Skeletal muscle tissue (tissue), 4 donors: Measurements from ENCODE around the gene HLA-DRB1. TPM values are rescaled to one million over a fixed set of nuclear protein-coding genes. Genes with fewer than 3 reads are reported as not detected.

Source experiments
- H3K27ac ChIP-seq: one replicate; pipeline ENCODE4 v1.7.0; 2013; ENCODE audit warnings: mild to moderate bottlenecking, low read depth, low read length, inconsistent platforms
- H3K27me3 ChIP-seq, 3 donors: one replicate each; pipeline ENCODE4 v1.7.0; 2013; ENCODE audit warnings: low read length in 3 of 3; ENCODE audit not compliant: control insufficient read depth in 3 of 3, insufficient read depth in 3 of 3
- H3K36me3 ChIP-seq, 3 donors: one replicate each; pipeline ENCODE4 v1.7.0; 2013; ENCODE audit warnings: low read length in 3 of 3; ENCODE audit not compliant: control insufficient read depth in 3 of 3, insufficient read depth in 3 of 3
- H3K4me1 ChIP-seq, 3 donors: one replicate each; pipeline ENCODE4 v1.7.0; 2013; ENCODE audit warnings: low read length in 3 of 3, mild to moderate bottlenecking in 3 of 3; ENCODE audit not compliant: control insufficient read depth in 3 of 3, insufficient read depth in 3 of 3
- H3K4me3 ChIP-seq, 3 donors: one replicate each; pipeline ENCODE4 v1.7.0; 2013; ENCODE audit warnings: low read length in 3 of 3
- H3K9ac ChIP-seq, 3 donors: one replicate each; pipeline ENCODE4 v1.7.0; 2013; ENCODE audit warnings: low read length in 3 of 3, mild to moderate bottlenecking in 3 of 3, moderate library complexity in 2 of 3, low read depth in 1 of 3
- H3K9me3 ChIP-seq, 3 donors: one replicate each; pipeline ENCODE4 v1.7.0; 2013; ENCODE audit warnings: low read length in 3 of 3; ENCODE audit not compliant: control insufficient read depth in 3 of 3
- total RNA-seq: library from RNA; depleted of rRNA; stranded (reverse); fragments of >200 nt; gene quantifications from one replicate; pipeline ENCODE4 v1.2.3, GENCODE V29; 2014
- donor health status: Osteomylitis.

Gene HLA-DRB1
- total RNA-seq, 1 donor from 2014 or later: 28.7 TPM

DNA sequence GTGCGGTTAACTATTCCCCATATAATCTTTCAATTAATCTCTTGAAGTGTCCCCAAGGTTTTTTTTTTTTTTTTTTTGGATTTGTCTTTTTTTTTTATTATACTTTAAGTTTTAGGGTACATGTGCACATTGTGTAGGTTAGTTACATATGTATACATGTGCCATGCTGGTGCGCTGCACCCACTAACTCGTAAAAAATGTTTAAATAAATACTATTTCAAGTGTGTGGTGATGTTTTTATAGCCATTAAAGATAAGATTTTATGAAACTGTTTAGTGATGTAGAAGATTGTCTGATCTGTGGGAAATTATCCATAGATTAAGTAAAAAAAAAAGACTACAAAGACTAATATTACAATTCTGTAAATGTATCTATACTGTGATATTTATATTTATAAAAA lies 34.9 kb upstream of the HLA-DRB1 start:
- no peaks in the 10 kb centered on the region for H3K4me1 ChIP-seq
- H3K36me3 ChIP-seq: no peaks in the 10 kb centered on the region

DNA sequence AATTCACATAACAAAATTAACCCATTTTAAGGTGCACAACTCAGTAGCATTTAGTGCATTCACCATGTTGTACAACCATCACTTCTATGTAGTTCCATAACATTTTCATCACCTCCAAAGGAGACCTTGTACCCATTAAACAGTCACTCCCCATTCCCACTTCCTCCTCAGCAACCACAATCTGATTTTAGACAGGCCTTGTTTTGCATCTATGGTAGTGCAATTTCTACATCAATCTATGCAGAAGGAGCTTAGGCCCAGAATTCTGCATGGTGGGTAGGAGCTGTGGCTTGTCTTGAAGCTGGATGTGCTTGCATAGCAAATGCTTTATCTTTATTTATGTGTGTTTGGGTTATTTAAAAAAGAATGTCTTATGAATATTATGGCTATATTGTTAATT lies 34.0 kb upstream of the HLA-DRB1 start:
- H3K4me1 ChIP-seq: no peaks in the 10 kb centered on the region
- H3K36me3 ChIP-seq: no peaks in the 10 kb centered on the region
- H3K27ac ChIP-seq: no peak overlapping the region

More for the DNA sequence above, 34.9 kb upstream of the HLA-DRB1 start:
- Histone ChIP-seq H3K27ac (no peak overlapping the region), H3K4me3 (no peak overlapping the region), H3K9me3 (no peaks in the 10 kb centered on the region), H3K9ac (no peak overlapping the region), H3K27me3 (no peaks in the 10 kb centered on the region)

DNA sequence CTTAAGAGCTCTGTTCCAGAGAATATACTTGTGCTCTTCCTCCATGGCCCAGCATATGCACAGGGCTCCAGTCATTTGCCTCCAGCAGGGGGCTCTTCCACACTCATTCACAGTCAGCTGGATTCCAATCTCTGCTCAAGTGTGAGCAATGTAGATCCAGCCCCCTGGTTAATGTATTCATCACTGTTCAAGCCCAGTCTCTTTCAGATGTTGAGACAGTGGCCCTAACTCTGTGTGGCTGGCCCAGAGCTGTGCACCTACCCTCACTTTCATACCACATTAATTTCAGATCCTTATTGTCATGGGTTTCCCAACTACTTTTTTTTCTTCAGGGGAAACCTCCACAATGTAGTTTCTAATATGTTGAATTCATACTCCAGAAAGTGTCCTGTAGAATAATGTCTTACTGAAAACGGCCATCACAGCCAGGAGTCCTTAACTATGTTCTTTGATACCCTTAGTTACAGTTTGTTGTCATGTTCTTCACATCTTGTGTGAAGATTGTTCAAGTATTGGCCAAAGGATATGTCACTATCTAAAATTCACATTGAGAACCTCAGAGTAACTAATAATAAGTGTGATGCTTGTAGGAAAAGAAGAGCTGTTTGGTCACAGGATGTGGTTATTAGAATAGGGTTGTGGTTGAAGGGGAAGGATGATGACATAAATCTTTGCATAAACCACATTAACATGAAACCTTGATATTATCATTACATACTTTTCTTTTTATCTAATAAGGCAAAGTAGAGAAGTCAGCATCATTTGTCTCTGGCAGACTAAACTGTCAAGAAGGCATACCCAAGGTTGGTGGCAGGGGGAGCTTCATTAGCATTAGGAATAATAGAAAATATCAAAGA lies 33.1 kb upstream of the HLA-DRB1 start:
- Histone ChIP-seq H3K27me3 (no peaks in the 10 kb centered on the region), H3K9me3 (no peaks in the 10 kb centered on the region), H3K4me1 (no peaks in the 10 kb centered on the region), H3K9ac (no peak overlapping the region), H3K4me3 (no peak overlapping the region), H3K36me3 (no peaks in the 10 kb centered on the region), H3K27ac (no peak overlapping the region)

More for the DNA sequence above, 34.0 kb upstream of the HLA-DRB1 start:
- Histone ChIP-seq H3K9ac (no peak overlapping the region), H3K27me3 (no peaks in the 10 kb centered on the region), H3K9me3 (no peaks in the 10 kb centered on the region), H3K4me3 (no peak overlapping the region)

DNA sequence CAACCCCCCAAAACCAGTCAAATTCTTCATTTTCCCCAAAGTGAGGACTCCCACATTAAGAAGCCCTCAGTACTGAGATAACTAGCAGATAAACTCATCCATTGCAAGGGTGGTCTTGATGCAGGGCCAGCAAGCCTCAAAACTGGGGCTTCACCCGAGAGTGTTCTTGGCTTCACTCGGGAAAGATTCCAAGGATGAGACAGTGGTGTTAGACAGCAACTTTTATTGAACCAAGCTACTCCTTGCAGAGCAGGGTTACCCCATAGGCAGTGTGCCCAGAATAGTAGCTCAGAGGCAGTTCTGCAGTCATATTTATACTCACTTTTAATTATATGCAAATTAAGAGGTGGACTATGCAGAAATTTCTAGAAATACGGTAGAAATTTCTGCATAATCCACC lies 31.7 kb upstream of the HLA-DRB1 start:
- no peak overlapping the region for H3K4me3 ChIP-seq
- no peaks in the 10 kb centered on the region for H3K4me1 ChIP-seq
- H3K27ac ChIP-seq: no peak overlapping the region
- H3K27me3 ChIP-seq: no peaks in the 10 kb centered on the region
- H3K9me3 ChIP-seq: no peaks in the 10 kb centered on the region
- no peak overlapping the region for H3K9ac ChIP-seq
- H3K36me3 ChIP-seq: no peaks in the 10 kb centered on the region

DNA sequence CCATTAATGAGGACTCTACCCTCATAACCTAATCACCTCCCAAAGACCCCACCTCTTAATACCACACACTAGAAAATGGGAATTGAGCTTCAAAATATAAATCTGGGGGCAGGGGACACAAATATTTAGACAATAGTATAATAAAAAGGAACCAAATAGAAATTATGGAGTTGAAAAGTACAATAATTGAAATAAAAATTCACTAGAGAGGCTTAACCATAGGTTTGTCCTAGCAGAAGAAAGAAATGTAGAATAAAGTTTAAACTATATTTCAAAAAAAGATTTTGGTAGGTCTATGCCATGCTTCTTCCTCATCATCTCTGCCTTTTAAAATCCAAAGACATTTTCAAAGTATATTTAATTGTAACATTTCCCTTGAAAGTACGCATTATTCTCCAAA lies 28.1 kb upstream of the HLA-DRB1 start:
- no peak overlapping the region for H3K4me3 ChIP-seq
- no peaks in the 10 kb centered on the region for H3K36me3 ChIP-seq
- H3K4me1 ChIP-seq: no peaks in the 10 kb centered on the region
- no peaks in the 10 kb centered on the region for H3K9me3 ChIP-seq
- no peak overlapping the region for H3K27ac ChIP-seq
- H3K9ac ChIP-seq: no peak overlapping the region
- H3K27me3 ChIP-seq: no peaks in the 10 kb centered on the region

DNA sequence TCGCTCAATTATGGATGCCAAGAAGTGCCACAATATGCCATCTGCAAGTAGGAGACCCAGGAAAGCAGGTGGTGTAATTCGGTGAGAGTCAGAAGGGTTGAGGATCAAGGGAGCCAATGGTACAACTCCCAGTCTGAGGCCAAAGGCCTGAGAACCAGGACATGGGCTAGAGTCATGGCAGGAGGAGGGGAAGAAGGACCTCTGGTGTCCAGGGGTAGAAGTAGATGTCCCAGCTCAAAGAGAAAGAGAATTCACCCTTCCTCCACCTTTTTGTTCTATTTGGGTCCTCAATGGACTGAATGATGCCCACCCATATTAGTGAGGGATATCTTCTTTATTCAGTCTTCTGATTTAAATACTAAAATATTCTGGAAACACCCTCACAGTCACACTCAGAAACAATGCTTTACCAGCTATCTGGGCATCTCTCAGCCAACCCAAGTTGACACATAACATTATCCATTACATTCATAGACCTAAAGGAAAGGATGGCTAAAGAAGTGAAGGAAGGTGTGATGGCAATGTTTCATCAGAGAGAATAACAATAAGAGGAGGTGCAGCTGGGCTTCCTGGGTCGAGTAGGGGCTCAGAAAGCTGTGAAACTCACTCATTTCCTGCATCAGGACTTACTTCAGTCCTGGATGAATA lies 26.4 kb upstream of the HLA-DRB1 start:
- Histone ChIP-seq H3K4me3 (no peak overlapping the region), H3K27ac (no peak overlapping the region), H3K9me3 (no peaks in the 10 kb centered on the region), H3K36me3 (no peaks in the 10 kb centered on the region), H3K27me3 (no peaks in the 10 kb centered on the region), H3K4me1 (no peaks in the 10 kb centered on the region), H3K9ac (no peak overlapping the region)

DNA sequence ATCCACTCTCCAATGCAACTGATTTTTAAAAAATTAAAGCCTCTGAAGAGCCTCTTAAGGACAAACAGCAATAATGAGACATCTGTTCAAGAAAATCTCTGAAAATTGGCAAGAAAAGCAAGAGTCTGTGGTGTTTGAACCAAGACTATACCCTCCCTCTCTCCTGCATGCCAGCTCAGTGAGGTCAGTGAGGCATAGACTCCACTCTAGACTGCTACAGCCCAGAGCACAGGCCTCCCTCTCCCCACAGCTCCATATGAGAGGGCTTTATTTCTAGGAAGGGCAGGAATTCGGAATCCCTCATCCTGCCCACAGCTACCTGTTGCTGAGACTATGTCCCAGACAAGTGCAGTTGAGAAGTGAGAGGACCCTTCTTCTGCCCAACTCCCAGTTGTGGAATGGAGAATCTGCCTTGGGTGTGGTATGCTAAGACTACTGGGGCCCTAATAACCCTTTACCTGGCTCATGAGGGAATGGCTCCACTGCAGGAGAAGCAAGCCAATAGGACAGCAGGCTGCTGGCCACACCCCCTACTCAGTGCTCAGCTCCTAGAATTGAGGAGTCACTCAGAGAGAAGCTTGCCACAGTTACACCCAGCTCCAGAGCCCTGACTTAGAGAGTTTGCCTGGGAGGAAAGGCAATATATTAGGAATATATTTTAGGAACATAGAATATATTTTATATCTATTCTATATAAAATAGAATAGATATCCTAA lies 24.9 kb upstream of the HLA-DRB1 start:
- Histone ChIP-seq H3K4me3 (no peak overlapping the region), H3K36me3 (no peaks in the 10 kb centered on the region), H3K9me3 (no peaks in the 10 kb centered on the region), H3K9ac (no peak overlapping the region), H3K27me3 (no peaks in the 10 kb centered on the region), H3K27ac (no peak overlapping the region), H3K4me1 (no peaks in the 10 kb centered on the region)

DNA sequence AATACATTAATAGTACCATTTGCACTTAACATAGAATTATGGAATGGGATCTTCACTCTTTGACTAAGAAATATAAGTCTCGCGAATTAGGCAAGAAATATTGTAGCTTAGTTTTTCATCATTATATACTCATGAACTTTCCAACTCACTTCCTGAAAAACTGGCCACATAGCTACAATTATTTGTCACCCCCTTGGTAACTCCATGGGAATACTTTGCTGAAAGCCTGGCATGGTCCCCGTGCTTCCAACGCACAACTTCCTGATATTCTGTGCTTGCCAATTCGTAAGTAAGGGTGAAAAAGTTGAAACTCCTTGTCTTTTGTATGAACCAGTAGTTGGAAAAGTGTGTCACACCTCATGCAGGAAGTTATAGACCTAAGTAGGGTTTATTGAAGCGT lies 23.8 kb upstream of the HLA-DRB1 start:
- H3K9ac ChIP-seq: no peak overlapping the region
- no peak overlapping the region for H3K27ac ChIP-seq
- H3K27me3 ChIP-seq: no peaks in the 10 kb centered on the region
- no peaks in the 10 kb centered on the region for H3K4me1 ChIP-seq
- no peak overlapping the region for H3K4me3 ChIP-seq
- H3K9me3 ChIP-seq: no peaks in the 10 kb centered on the region
- H3K36me3 ChIP-seq: no peaks in the 10 kb centered on the region

DNA sequence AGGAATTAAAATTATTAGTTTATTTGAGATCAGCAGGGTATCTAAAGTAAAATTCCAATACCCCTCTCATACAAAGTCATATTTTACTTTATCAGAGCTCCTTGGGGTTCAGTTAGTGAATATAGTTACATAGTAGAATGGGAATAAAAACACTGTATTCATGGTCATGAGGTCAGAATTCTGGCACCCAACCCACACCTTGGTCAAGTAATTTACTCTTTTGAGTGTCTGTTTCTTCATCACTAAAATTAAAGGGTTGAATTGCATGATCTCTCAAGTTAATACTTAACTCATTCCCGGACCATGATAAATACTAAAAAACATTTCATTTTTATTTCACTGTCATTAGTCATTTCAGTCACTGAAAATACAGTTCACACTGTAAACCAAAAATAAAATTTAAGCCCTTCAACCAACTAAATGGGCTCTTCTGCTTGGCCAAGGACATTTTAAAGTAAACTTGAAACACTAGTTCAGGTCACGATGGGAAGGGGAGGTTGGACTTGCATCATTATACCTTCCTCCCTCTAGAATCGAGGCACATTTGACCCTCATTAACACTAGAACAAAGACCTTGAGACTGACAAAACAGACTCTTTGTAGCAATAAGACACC lies 21.1 kb upstream of the HLA-DRB1 start:
- Histone ChIP-seq H3K4me3 (no peak overlapping the region), H3K27ac (no peak overlapping the region), H3K4me1 (no peaks in the 10 kb centered on the region), H3K27me3 (peaks cover 0 to 6% (median 0%) of the 10 kb centered on the region in 3 donors), H3K36me3 (no peaks in the 10 kb centered on the region), H3K9me3 (no peaks in the 10 kb centered on the region), H3K9ac (no peak overlapping the region)
